Pancreas (tissue), 10 donors: ENCODE measurements around the gene TEX36. TPM values are rescaled to one million over a fixed set of nuclear protein-coding genes. Genes with fewer than 3 reads are reported as not detected.

ENCODE experiments used
- ATAC-seq, 4 donors: fragments of 200-7000 bp; cut with Tn5 transposase; one replicate each; pipeline versions ENCODE4 v1.8.0 to v1.9.1; 2020; ENCODE audit warnings: mild to moderate bottlenecking in 4 of 4, moderate library complexity in 4 of 4
- DNase-seq, 6 donors: peaks; one replicate each; pipeline ENCODE4 v3.0.0-alpha.2; 2020
- FAIRE-seq: peaks from 2 replicates; lab custom pipeline; 2012; peaks lifted over from hg19 to GRCh38; lab: Jason Lieb, UNC
- H3K27ac ChIP-seq, 4 donors: fragments of 200-600 bp; sonication (generic); 1 replicate in 3 of 4; 2 replicates in 1 of 4; pipeline versions ENCODE4 v1.5.0 to v1.8.0; 2020
- H3K27me3 ChIP-seq, 4 donors: fragments of 200-600 bp; one replicate each; pipeline ENCODE4 v1.8.0; 2021
- H3K36me3 ChIP-seq, 3 donors: fragments of 200-600 bp; sonication (generic) in 1 of 3; one replicate each; pipeline versions ENCODE4 v1.5.0 to v1.8.0; 2020 to 2021
- H3K4me1 ChIP-seq, 3 donors: fragments of 200-600 bp; one replicate each; pipeline ENCODE4 v1.8.0; 2021
- H3K4me3 ChIP-seq, 4 donors: fragments of 200-600 bp; sonication (generic) in 2 of 4; one replicate each; pipeline versions ENCODE4 v1.5.0 to v1.8.0; 2020 to 2021
- H3K9me3 ChIP-seq, 4 donors: fragments of 200-600 bp; one replicate each; pipeline ENCODE4 v1.8.0; 2021
- CTCF ChIP-seq, 4 donors: fragments of 200-600 bp; sonication (generic) in 3 of 4; IDR thresholded peaks; one replicate each; pipeline versions ENCODE4 v1.5.0 to v1.8.0; 2021; ENCODE audit warnings: antibody characterized with exemption in 4 of 4
- WGBS, 2 donors: extraction: QIAGEN DNeasy Blood & Tissue Kit; methylation state at CpG; one replicate each; pipeline ENCODE4 v1.1.7; 2013; 5-methylcytosine and 5-hydroxymethylcytosine counted together
- intact Hi-C, 3 donors: fragments of 100-400 bp; cut with DNase I; formaldehyde crosslinking; loops; one replicate each; pipeline versions ENCODE4 v1.11.1 to v1.14.2; 2022
- polyA plus RNA-seq, 2 donors: library from polyadenylated mRNA; stranded (reverse); fragments of 200-250 nt; gene quantifications; one replicate each; pipeline ENCODE4 v1.2.3, GENCODE V29; 2013
- total RNA-seq, 6 donors: library from RNA; stranded (reverse); fragmentation: NEBNext Ultra II Directional in 4 of 6; extraction: Animal tissue kit (Norgen Biotek cat#: 25700) in 4 of 6; gene quantifications; one replicate each; pipeline versions ENCODE4 v1.2.1 to v1.2.4, GENCODE V29; 2021 to 2023
- donor health status: healthy with polysubstance abuse.
- donor health status: DM: no; HTN: no; CAD: no; lungs with moderate emphysema.
- donor health status: DM: no; HTN: no; CAD: no.
- donor health status: control.
- donor health status: control.
- donor health status: Bipolar disorder and iron deficiency.
- donor health status: DM: yes; HTN: yes; CAD: no.
- donor health status: DM: no; HTN: no; CAD: no.
- donor health status: DM: no; HTN: no; CAD: no.
- donor health status: DM: yes; HTN: yes; CAD: no.

The TEX36 gene
- total and polyA plus RNA-seq, 8 donors: not detected

GRCh38 chr10:125628104-125629049 is 54.6 kb downstream of the TEX36 start:
- FAIRE-seq: no peak
- intact Hi-C loops: no loop called here
- peaks cover 0 to 3% (median 0%) of the 10 kb centered on the region in 3 donors for H3K4me1 ChIP-seq
- H3K9me3 ChIP-seq: no peaks in the 10 kb centered on the region
- no peak overlapping the region for H3K27ac ChIP-seq
- no peak for ATAC-seq
- H3K27me3 ChIP-seq: no peaks in the 10 kb centered on the region
- H3K36me3 ChIP-seq: no peaks in the 10 kb centered on the region
- WGBS, 2 donors: 83 to 86% methylated on average over 11 of the region's 11 CpGs
- DNase-seq: no peak
- no peak overlapping the region for H3K4me3 ChIP-seq
- TF ChIP-seq CTCF (IDR thresholded peaks at IDR 0.05): no peak

DNA sequence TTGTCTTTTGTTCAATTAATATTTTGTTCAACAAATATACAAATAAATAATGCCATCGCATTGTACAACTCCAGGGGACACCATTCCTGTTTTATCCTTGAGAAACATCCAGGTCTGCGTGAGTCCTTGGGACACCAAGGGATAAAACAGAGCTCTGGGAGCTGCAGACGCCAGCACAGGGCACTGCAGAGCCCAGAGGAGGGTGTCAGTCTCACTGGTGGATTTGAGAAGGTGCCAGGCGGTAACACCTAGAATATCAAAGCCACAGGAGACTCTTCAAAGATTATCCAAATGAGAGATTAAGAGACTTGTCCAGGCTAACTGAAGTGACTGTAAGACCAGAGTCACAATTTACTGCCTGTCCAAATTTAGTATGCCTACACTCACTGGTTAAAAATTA is 55.3 kb downstream of the TEX36 start:
- peaks cover 0 to 3% (median 0%) of the 10 kb centered on the region in 3 donors for H3K4me1 ChIP-seq
- DNase-seq (peak in 1 of 6 donors; percentile 23), FAIRE-seq (no peak), ATAC-seq (peak in 1 of 4 donors; percentile 11)
- 68 to 69% methylated on average over 4 of the region's 4 CpGs for WGBS, 2 donors
- H3K27me3 ChIP-seq: no peaks in the 10 kb centered on the region
- H3K9me3 ChIP-seq: no peaks in the 10 kb centered on the region
- H3K27ac ChIP-seq: no peak overlapping the region
- no peaks in the 10 kb centered on the region for H3K36me3 ChIP-seq
- H3K4me3 ChIP-seq: no peak overlapping the region
- TF ChIP-seq CTCF (IDR thresholded peaks at IDR 0.05): no peak
- intact Hi-C loops: no loop called here

- Histone ChIP-seq H3K27ac (no peak overlapping the region), H3K4me3 (no peak overlapping the region), H3K36me3 (no peaks in the 10 kb centered on the region), H3K9me3 (no peaks in the 10 kb centered on the region), H3K27me3 (no peaks in the 10 kb centered on the region), H3K4me1 (peaks cover 0 to 3% (median 0%) of the 10 kb centered on the region in 3 donors)
- intact Hi-C loops: no loop called here
- DNase-seq (no peak), FAIRE-seq (no peak), ATAC-seq (no peak)
- TF ChIP-seq CTCF (IDR thresholded peaks at IDR 0.05): no peak
- WGBS, 2 donors: 82 to 84% methylated on average over 6 of the region's 6 CpGs
These were observed 56.3 kb downstream of the TEX36 start for GRCh38 chr10:125626671-125627070.

DNA sequence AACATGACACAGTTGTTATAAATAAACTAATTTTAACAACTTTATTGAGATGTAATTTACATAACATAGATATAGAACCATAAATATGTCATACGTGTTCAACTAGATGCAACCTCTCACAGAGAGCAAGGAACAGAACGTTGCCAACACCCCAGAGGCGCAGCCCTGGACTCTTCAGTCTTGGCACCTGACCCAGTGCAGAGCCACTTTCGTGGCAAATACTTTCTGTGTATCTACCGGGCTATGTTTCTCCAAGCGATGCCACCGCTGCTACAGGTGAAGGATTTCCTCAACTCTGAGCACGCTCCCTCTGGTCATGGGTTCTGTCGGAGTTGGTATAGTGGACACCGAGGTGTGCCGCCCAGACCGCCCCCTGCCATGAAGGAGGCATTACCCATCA is 57.4 kb downstream of the TEX36 start:
- H3K27me3 ChIP-seq: no peaks in the 10 kb centered on the region
- WGBS, 2 donors: 94% methylated on average over 12 of the region's 12 CpGs
- no peak for FAIRE-seq
- peaks cover 0 to 3% (median 0%) of the 10 kb centered on the region in 3 donors for H3K4me1 ChIP-seq
- intact Hi-C loops: no loop called here
- H3K4me3 ChIP-seq: no peak overlapping the region
- no peak for TF ChIP-seq CTCF (IDR thresholded peaks at IDR 0.05)
- no peak for ATAC-seq
- H3K36me3 ChIP-seq: no peaks in the 10 kb centered on the region
- no peak overlapping the region for H3K27ac ChIP-seq
- DNase-seq: no peak
- no peaks in the 10 kb centered on the region for H3K9me3 ChIP-seq

GRCh38 chr10:125624800-125625199 is 58.2 kb downstream of the TEX36 start:
- ATAC-seq: peak; percentile 84 to 92 (median 85)
- WGBS, 2 donors: 37 to 41% methylated on average over 7 of the region's 7 CpGs

More at GRCh38 chr10:125624800-125625199, 58.2 kb downstream of the TEX36 start:
- H3K36me3 ChIP-seq: no peaks in the 10 kb centered on the region
- peak in 4 of 6 donors; percentile 31 to 85 (median 70) for DNase-seq
- no peak for TF ChIP-seq CTCF (IDR thresholded peaks at IDR 0.05)
- peaks cover 0 to 3% (median 0%) of the 10 kb centered on the region in 3 donors for H3K4me1 ChIP-seq
- FAIRE-seq: no peak
- H3K9me3 ChIP-seq: no peaks in the 10 kb centered on the region
- no peak overlapping the region for H3K4me3 ChIP-seq
- no peaks in the 10 kb centered on the region for H3K27me3 ChIP-seq
- peak overlapping the region in 1 of 4 donors; percentile 38 for H3K27ac ChIP-seq
- intact Hi-C loops: no loop called here
